Subcutaneous preadipocyte (primary cell): Measurements from ENCODE around the gene COQ9. TPM values are rescaled to one million over a fixed set of nuclear protein-coding genes. Genes with fewer than 3 reads are reported as not detected.

Experiments
- total RNA-seq: library from RNA; depleted of rRNA; stranded (reverse); fragments of >200 nt; gene quantifications from 2 replicates; pipeline ENCODE4 v1.2.3, GENCODE V29; 2012

COQ9 gene
- 44.1 and 49.3 TPM in 2 replicates for total RNA-seq

GRCh38 chr16:57447186-57447962 is at the start of gene COQ9, which contains the start of gene CIAPIN1:
TSS of gene COQ9 (plus strand) at chr16:57447479. CDS start at chr16:57447506, 27 bp downstream.
TSS of gene CIAPIN1 (minus strand) at chr16:57447385. CDS start at chr16:57440928, 6,457 bp downstream.

GRCh38 chr16:57403965-57404817 is 43.1 kb upstream of the COQ9 start, which contains the start of gene CCL17:
TSS of gene CCL17 (plus strand) at chr16:57404767. CDS start at chr16:57413933, 9,166 bp downstream.

GRCh38 chr16:57462209-57462977 is 15.1 kb downstream of the COQ9 start, which contains the start of gene POLR2C:
TSS of gene POLR2C (plus strand) at chr16:57462679. CDS start at chr16:57462725, 46 bp downstream.

DNA sequence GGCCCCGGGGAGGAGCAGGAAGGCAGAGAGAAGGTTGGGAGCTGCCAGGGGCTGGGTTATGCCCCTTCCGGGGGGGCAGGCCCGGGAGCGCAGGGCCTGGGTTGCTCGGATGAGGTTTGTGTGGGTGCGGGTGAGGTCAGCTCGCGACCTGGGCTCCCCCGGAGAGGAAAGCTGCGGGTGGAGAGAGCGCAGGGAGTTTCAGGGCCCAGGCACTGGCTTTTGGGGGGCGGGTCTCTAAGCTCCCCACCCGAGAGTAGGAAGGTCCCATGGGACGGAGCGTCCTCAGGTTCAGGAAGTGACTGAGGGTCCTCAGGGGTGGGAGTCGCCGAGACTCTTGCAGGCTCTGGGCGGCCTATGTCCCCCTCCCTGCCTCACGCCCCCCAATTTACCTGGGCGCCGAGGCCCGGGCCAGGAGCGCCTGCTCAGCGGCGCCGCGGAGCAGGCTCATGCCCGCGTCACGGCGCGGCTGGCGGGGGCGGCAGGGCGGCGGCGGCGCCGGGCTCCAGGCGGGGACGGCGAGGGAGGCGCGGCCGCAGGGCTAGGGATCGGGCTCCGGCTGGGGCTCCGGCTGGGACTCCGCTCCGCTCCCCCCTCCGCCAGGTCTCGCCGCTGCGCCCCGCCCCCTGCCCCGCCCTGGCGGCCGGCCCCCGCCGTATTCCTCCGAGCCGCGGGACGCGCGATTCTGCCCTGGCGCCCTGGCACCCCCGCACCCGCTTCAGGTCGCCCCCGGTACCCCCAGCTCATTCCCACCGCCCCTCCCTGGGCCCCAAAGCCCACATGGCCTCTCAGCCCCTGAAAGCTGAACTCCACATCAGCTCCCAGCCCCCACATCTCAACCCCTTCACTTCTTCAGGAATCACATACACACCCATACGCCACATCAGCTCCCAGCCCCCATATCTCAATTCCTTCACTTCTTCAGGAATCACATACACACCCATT is 38.9 kb downstream of the COQ9 start, which contains the start of gene DOK4:
Gene DOK4, minus strand, starts transcription at position 578 of the 942 bp plus-strand sequence. CDS start 6,986 bp downstream, outside the sequence.

Other genes with a start within 250 kb of the COQ9 start
- gene ARL2BP, start 202.2 kb upstream of the COQ9 start, total RNA-seq, result 62.8 and 76.8 TPM in 2 replicates
- gene PLLP, start 162.8 kb upstream of the COQ9 start, total RNA-seq, result under 0.01 TPM in 1 of 2 replicates, not detected in the other
- gene CCL22, start 88.7 kb upstream of the COQ9 start, total RNA-seq, result not detected in 2 replicates
- not detected in 2 replicates for gene CX3CL1, start 75.0 kb upstream of the COQ9 start, total RNA-seq
- not detected in 2 replicates for gene CCL17, start 42.7 kb upstream of the COQ9 start, total RNA-seq
- 41.5 and 47.5 TPM in 2 replicates for gene CIAPIN1, start 94 bp upstream of the COQ9 start, total RNA-seq
- 83.4 and 98.1 TPM in 2 replicates for gene POLR2C, start 15.2 kb downstream of the COQ9 start, total RNA-seq
- 15.8 and 21.5 TPM in 2 replicates for gene DOK4, start 39.0 kb downstream of the COQ9 start, total RNA-seq
- 6.1 and 8.1 TPM in 2 replicates for gene CCDC102A, start 89.1 kb downstream of the COQ9 start, total RNA-seq
- not detected in 2 replicates for gene ADGRG5, start 95.2 kb downstream of the COQ9 start, total RNA-seq
- 2.9 and 6.8 TPM in 2 replicates for gene ADGRG1, start 181.2 kb downstream of the COQ9 start, total RNA-seq
- gene ADGRG3, start 220.8 kb downstream of the COQ9 start, total RNA-seq, result not detected in 2 replicates
- gene DRC7, start 247.3 kb downstream of the COQ9 start, total RNA-seq, result 0.37 TPM in 1 of 2 replicates, not detected in the other